ENCODE measurements around the gene IGF1.

Gene IGF1

GRCh38 chr12:102504280-102504679 lies 23.9 kb upstream of the IGF1 start:
- Histone ChIP-seq H3K27me3 (replicated peaks; ENCODE audit: insufficient read depth, low read length) (no peaks in the 10 kb centered on the region), H3K9me2 (replicated peaks; ENCODE audit: insufficient read depth, low read length) (no peaks in the 10 kb centered on the region), H2AFZ (ENCODE audit: low read length) (no peak overlapping the region), H3K36me3 (replicated peaks; ENCODE audit: insufficient read depth, low read length) (no peaks in the 10 kb centered on the region), H3K4me3 (ENCODE audit: low read length) (no peak overlapping the region), H3K79me2 (ENCODE audit: low read length) (no peaks in the 10 kb centered on the region), H3K9me3 (replicated peaks; ENCODE audit: insufficient read depth, low read length) (no peaks in the 10 kb centered on the region), H3F3A (ENCODE audit: insufficient read depth, low read length) (no peaks in the 10 kb centered on the region), H4K20me1 (ENCODE audit: insufficient read depth, low read length) (no peaks in the 10 kb centered on the region), H3K4me2 (ENCODE audit: low read depth, low read length) (no peak overlapping the region), H3K4me1 (ENCODE audit: low read length) (no peaks in the 10 kb centered on the region), H3K9ac (ENCODE audit: low read length) (no peak overlapping the region), H3K27ac (ENCODE audit: low read length) (no peak overlapping the region)
- DNase-seq = no peak
- no peak for TF ChIP-seq CTCF (IDR thresholded peaks at IDR 0.05; ENCODE audit: low read length)
- no peak for TF ChIP-seq EZH2phosphoT487 (IDR thresholded peaks at IDR 0.05; ENCODE audit: low read length)
- TF ChIP-seq EZH2 (optimal IDR thresholded peaks at IDR 0.05; ENCODE audit: low read depth, low read length) = no peak

- no peaks in the 10 kb centered on the region for H3K79me2 ChIP-seq (ENCODE audit: low read length)
- no peak overlapping the region for H3K9ac ChIP-seq (ENCODE audit: low read length)
- H3K9me2 ChIP-seq (replicated peaks; ENCODE audit: insufficient read depth, low read length) = no peaks in the 10 kb centered on the region
- no peaks in the 10 kb centered on the region for H4K20me1 ChIP-seq (ENCODE audit: insufficient read depth, low read length)
- no peak for TF ChIP-seq CTCF (IDR thresholded peaks at IDR 0.05; ENCODE audit: low read length)
- TF ChIP-seq EZH2phosphoT487 (IDR thresholded peaks at IDR 0.05; ENCODE audit: low read length) = no peak
- TF ChIP-seq EZH2 (optimal IDR thresholded peaks at IDR 0.05; ENCODE audit: low read depth, low read length) = no peak
- H3F3A ChIP-seq (ENCODE audit: insufficient read depth, low read length) = no peaks in the 10 kb centered on the region
- H3K4me1 ChIP-seq (ENCODE audit: low read length) = no peaks in the 10 kb centered on the region
- no peak overlapping the region for H3K4me2 ChIP-seq (ENCODE audit: low read depth, low read length)
- H3K36me3 ChIP-seq (replicated peaks; ENCODE audit: insufficient read depth, low read length) = no peaks in the 10 kb centered on the region
- DNase-seq = no peak
- H3K9me3 ChIP-seq (replicated peaks; ENCODE audit: insufficient read depth, low read length) = no peaks in the 10 kb centered on the region
- no peak overlapping the region for H2AFZ ChIP-seq (ENCODE audit: low read length)
- no peak overlapping the region for H3K27ac ChIP-seq (ENCODE audit: low read length)
- H3K27me3 ChIP-seq (replicated peaks; ENCODE audit: insufficient read depth, low read length) = no peaks in the 10 kb centered on the region
- no peak overlapping the region for H3K4me3 ChIP-seq (ENCODE audit: low read length)
Measured at GRCh38 chr12:102503831-102504230, 23.5 kb upstream of the IGF1 start.

- Histone ChIP-seq H2AFZ (ENCODE audit: low read length) (no peak overlapping the region), H3K36me3 (replicated peaks; ENCODE audit: insufficient read depth, low read length) (no peaks in the 10 kb centered on the region), H3K79me2 (ENCODE audit: low read length) (no peaks in the 10 kb centered on the region), H3K27me3 (replicated peaks; ENCODE audit: insufficient read depth, low read length) (no peaks in the 10 kb centered on the region), H3F3A (ENCODE audit: insufficient read depth, low read length) (no peaks in the 10 kb centered on the region), H3K4me2 (ENCODE audit: low read depth, low read length) (no peak overlapping the region), H3K4me1 (ENCODE audit: low read length) (no peaks in the 10 kb centered on the region), H3K27ac (ENCODE audit: low read length) (no peak overlapping the region), H3K9ac (ENCODE audit: low read length) (no peak overlapping the region), H3K9me3 (replicated peaks; ENCODE audit: insufficient read depth, low read length) (no peaks in the 10 kb centered on the region), H4K20me1 (ENCODE audit: insufficient read depth, low read length) (no peaks in the 10 kb centered on the region), H3K4me3 (ENCODE audit: low read length) (no peak overlapping the region), H3K9me2 (replicated peaks; ENCODE audit: insufficient read depth, low read length) (no peaks in the 10 kb centered on the region)
- no peak for TF ChIP-seq EZH2phosphoT487 (IDR thresholded peaks at IDR 0.05; ENCODE audit: low read length)
- no peak for TF ChIP-seq CTCF (IDR thresholded peaks at IDR 0.05; ENCODE audit: low read length)
- TF ChIP-seq EZH2 (optimal IDR thresholded peaks at IDR 0.05; ENCODE audit: low read depth, low read length) = no peak
- no peak for DNase-seq
Measured at GRCh38 chr12:102503056-102503681, 22.8 kb upstream of the IGF1 start.

All from MM.1S (cell line).